Upper lobe of left lung (tissue), 6 donors: ENCODE measurements around the gene CLSTN2. TPM values are rescaled to one million over a fixed set of nuclear protein-coding genes. Genes with fewer than 3 reads are reported as not detected.

Source experiments
- ATAC-seq, 2 donors: fragments of 200-7000 bp; cut with Tn5 transposase; one replicate each; pipeline ENCODE4 v1.9.1; 2022; ENCODE audit warnings: mild to moderate bottlenecking in 2 of 2, moderate library complexity in 2 of 2; ENCODE audit not compliant: low FRiP score in 2 of 2
- DNase-seq, 2 donors: peaks; one replicate each; pipeline ENCODE4 v3.0.0-alpha.2; 2019 to 2020
- H3K27ac ChIP-seq, 4 donors: fragments of 200-600 bp; sonication (generic); one replicate each; pipeline ENCODE4 v1.5.1; 2016 to 2019
- H3K27me3 ChIP-seq, 4 donors: fragments of 200-600 bp; sonication (generic); one replicate each; pipeline ENCODE4 v1.5.1; 2017 to 2019
- H3K36me3 ChIP-seq, 4 donors: fragments of 200-600 bp; sonication (generic); one replicate each; pipeline ENCODE4 v1.5.1; 2016 to 2019
- H3K4me1 ChIP-seq, 4 donors: fragments of 200-600 bp; sonication (generic); one replicate each; pipeline ENCODE4 v1.5.1; 2018 to 2019
- H3K4me3 ChIP-seq, 4 donors: fragments of 200-600 bp; sonication (generic); one replicate each; pipeline ENCODE4 v1.5.1; 2017 to 2019; ENCODE audit warnings: mild to moderate bottlenecking in 2 of 4, moderate library complexity in 1 of 4
- H3K9me3 ChIP-seq, 4 donors: fragments of 200-600 bp; sonication (generic); one replicate each; pipeline ENCODE4 v1.5.1; 2018 to 2019
- CTCF ChIP-seq, 6 experiments: fragments of 450-650 bp in 4 of 6; fragments of 200-600 bp in 2 of 6; sonication (generic) in 2 of 6; IDR thresholded peaks; one replicate each; pipeline ENCODE4 v1.5.1; 2016 to 2019; ENCODE audit warnings: antibody characterized with exemption in 6 of 6
- EP300 ChIP-seq, 4 donors: sonication (generic); formaldehyde crosslinking; IDR thresholded peaks; one replicate each; pipeline ENCODE4 v1.5.1; 2017; ENCODE audit warnings: antibody characterized with exemption in 4 of 4, control low read depth in 2 of 4
- POLR2A ChIP-seq, 4 donors: fragments of 450-650 bp; IDR thresholded peaks; one replicate each; pipeline ENCODE4 v1.5.1; 2016 to 2017; ENCODE audit warnings: antibody characterized with exemption in 4 of 4, mild to moderate bottlenecking in 2 of 4
- POLR2AphosphoS5 ChIP-seq, 2 donors: sonication (generic); formaldehyde crosslinking; IDR thresholded peaks; one replicate each; pipeline ENCODE4 v1.5.1; 2017; ENCODE audit warnings: antibody characterized with exemption in 2 of 2
- WGBS, 2 donors: methylation state at CpG; one replicate each; pipeline ENCODE4 v1.1.5; 2017 to 2018; 5-methylcytosine and 5-hydroxymethylcytosine counted together
- total RNA-seq, 6 donors: library from RNA; depleted of rRNA in 4 of 6; stranded (reverse); fragments of >200 nt in 4 of 6; gene quantifications; one replicate each; pipeline versions ENCODE4 v1.1.0 to v1.2.1, GENCODE V29; 2016 to 2021
- donor health status: DM: no; HTN: no; CAD: no; lungs with moderate emphysema.
- donor health status: DM: no; HTN: yes; CAD: no; lungs with severe emphysema.

CLSTN2 gene
- total RNA-seq, 6 donors from 2014 or later: 1.0 to 4.3 (median 1.6) TPM

GRCh38 chr3:140068494-140069017 is 133.6 kb downstream of the CLSTN2 start:
- no peaks in the 10 kb centered on the region for H3K27me3 ChIP-seq
- no peaks in the 10 kb centered on the region for H3K4me1 ChIP-seq
- H3K27ac ChIP-seq: no peak overlapping the region
- no peaks in the 10 kb centered on the region for H3K36me3 ChIP-seq
- ATAC-seq (no peak), DNase-seq (no peak)
- H3K9me3 ChIP-seq: no peaks in the 10 kb centered on the region
- no peak overlapping the region for H3K4me3 ChIP-seq
- TF ChIP-seq CTCF (IDR thresholded peaks at IDR 0.05) (no peak), EP300 (IDR thresholded peaks at IDR 0.05) (no peak), POLR2A (IDR thresholded peaks at IDR 0.05) (no peak), POLR2AphosphoS5 (IDR thresholded peaks at IDR 0.05) (no peak)

- no peaks in the 10 kb centered on the region for H3K9me3 ChIP-seq
- no peaks in the 10 kb centered on the region for H3K36me3 ChIP-seq
- H3K4me1 ChIP-seq: no peaks in the 10 kb centered on the region
- no peaks in the 10 kb centered on the region for H3K27me3 ChIP-seq
- TF ChIP-seq EP300 (IDR thresholded peaks at IDR 0.05) (no peak), POLR2A (IDR thresholded peaks at IDR 0.05) (no peak), POLR2AphosphoS5 (IDR thresholded peaks at IDR 0.05) (no peak), CTCF (IDR thresholded peaks at IDR 0.05) (no peak)
- no peak for ATAC-seq
- no peak for DNase-seq
- no peak overlapping the region for H3K27ac ChIP-seq
- 72 to 84% methylated on average over 3 of the region's 3 CpGs for WGBS, 2 donors
- H3K4me3 ChIP-seq: no peak overlapping the region
These were observed 138.5 kb downstream of the CLSTN2 start for GRCh38 chr3:140073278-140074045.

- DNase-seq (no peak), ATAC-seq (no peak)
- Histone ChIP-seq H3K27ac (no peak overlapping the region), H3K4me1 (no peaks in the 10 kb centered on the region), H3K9me3 (no peaks in the 10 kb centered on the region), H3K4me3 (no peak overlapping the region), H3K27me3 (no peaks in the 10 kb centered on the region), H3K36me3 (no peaks in the 10 kb centered on the region)
- TF ChIP-seq CTCF (IDR thresholded peaks at IDR 0.05) (no peak), EP300 (IDR thresholded peaks at IDR 0.05) (no peak), POLR2AphosphoS5 (IDR thresholded peaks at IDR 0.05) (no peak), POLR2A (IDR thresholded peaks at IDR 0.05) (no peak)
- WGBS, 2 donors: 73 to 80% methylated on average over 3 of the region's 3 CpGs
These were observed 141.6 kb downstream of the CLSTN2 start for GRCh38 chr3:140076552-140076951.

GRCh38 chr3:140077406-140077805 is 142.4 kb downstream of the CLSTN2 start:
- no peak for TF ChIP-seq POLR2A (IDR thresholded peaks at IDR 0.05)
- no peak for TF ChIP-seq CTCF (IDR thresholded peaks at IDR 0.05)

GRCh38 chr3:140078343-140078742 is 143.4 kb downstream of the CLSTN2 start:
- Histone ChIP-seq H3K27ac (no peak overlapping the region), H3K36me3 (no peaks in the 10 kb centered on the region), H3K27me3 (no peaks in the 10 kb centered on the region), H3K9me3 (no peaks in the 10 kb centered on the region), H3K4me3 (no peak overlapping the region), H3K4me1 (no peaks in the 10 kb centered on the region)
- ATAC-seq: no peak
- WGBS, 2 donors: 78 to 85% methylated on average over 4 of the region's 4 CpGs
- no peak for TF ChIP-seq CTCF (IDR thresholded peaks at IDR 0.05)
- TF ChIP-seq POLR2AphosphoS5 (IDR thresholded peaks at IDR 0.05): no peak
- no peak for TF ChIP-seq EP300 (IDR thresholded peaks at IDR 0.05)
- TF ChIP-seq POLR2A (IDR thresholded peaks at IDR 0.05): no peak
- DNase-seq: no peak

More at GRCh38 chr3:140077406-140077805, 142.4 kb downstream of the CLSTN2 start:
- no peak overlapping the region for H3K4me3 ChIP-seq
- H3K27ac ChIP-seq: no peak overlapping the region
- WGBS, 2 donors: 97% methylated on average over 3 of the region's 3 CpGs
- no peaks in the 10 kb centered on the region for H3K4me1 ChIP-seq
- no peaks in the 10 kb centered on the region for H3K27me3 ChIP-seq
- ATAC-seq (no peak), DNase-seq (no peak)
- H3K36me3 ChIP-seq: no peaks in the 10 kb centered on the region
- H3K9me3 ChIP-seq: no peaks in the 10 kb centered on the region
